GM10248 (cell line): ENCODE data around the gene NRP2.

Source experiments
- CTCF ChIA-PET: fragments of 300-600 bp; sonication (Branson Sonifier 250); formaldehyde crosslinking; extraction: SDS; loops from one replicate; lab custom pipeline; 2021; ENCODE audit warnings: antibody characterized with exemption; lab: Yijun Ruan, JAX
- POLR2A ChIA-PET: fragments of 350-650 bp; sonication (Branson Sonifier 250); formaldehyde crosslinking; extraction: SDS; loops from one replicate; lab custom pipeline; 2020; ENCODE audit warnings: antibody characterized with exemption; lab: Yijun Ruan, JAX
- DNase-seq: peaks from one replicate; pipeline ENCODE4 v3.0.0; 2012; ENCODE audit errors: extremely low spot score
- TF ChIP-seq, protein P1 (sequence below): IDR thresholded peaks from 2 replicates; pipeline ENCODE4 v1.5.1; 2012; ENCODE audit warnings: mild to moderate bottlenecking, low read depth; ENCODE audit errors: extremely low read depth, missing control alignments, control extremely low read depth

NRP2 gene

GRCh38 chr2:205765151-205765550 lies 82.8 kb downstream of the NRP2 start:
- no peak for DNase-seq
- TF ChIP-seq, protein P1, sequence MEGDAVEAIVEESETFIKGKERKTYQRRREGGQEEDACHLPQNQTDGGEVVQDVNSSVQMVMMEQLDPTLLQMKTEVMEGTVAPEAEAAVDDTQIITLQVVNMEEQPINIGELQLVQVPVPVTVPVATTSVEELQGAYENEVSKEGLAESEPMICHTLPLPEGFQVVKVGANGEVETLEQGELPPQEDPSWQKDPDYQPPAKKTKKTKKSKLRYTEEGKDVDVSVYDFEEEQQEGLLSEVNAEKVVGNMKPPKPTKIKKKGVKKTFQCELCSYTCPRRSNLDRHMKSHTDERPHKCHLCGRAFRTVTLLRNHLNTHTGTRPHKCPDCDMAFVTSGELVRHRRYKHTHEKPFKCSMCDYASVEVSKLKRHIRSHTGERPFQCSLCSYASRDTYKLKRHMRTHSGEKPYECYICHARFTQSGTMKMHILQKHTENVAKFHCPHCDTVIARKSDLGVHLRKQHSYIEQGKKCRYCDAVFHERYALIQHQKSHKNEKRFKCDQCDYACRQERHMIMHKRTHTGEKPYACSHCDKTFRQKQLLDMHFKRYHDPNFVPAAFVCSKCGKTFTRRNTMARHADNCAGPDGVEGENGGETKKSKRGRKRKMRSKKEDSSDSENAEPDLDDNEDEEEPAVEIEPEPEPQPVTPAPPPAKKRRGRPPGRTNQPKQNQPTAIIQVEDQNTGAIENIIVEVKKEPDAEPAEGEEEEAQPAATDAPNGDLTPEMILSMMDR = no peak
- ChIA-PET CTCF (interaction anchor here (1.1 to 1.6 kb wide), 2 partner anchors 9 to 10 kb away, joined by 3 to 4 read pairs; no protein-coding TSS in a partner anchor), POLR2A (no interaction called here)

DNA sequence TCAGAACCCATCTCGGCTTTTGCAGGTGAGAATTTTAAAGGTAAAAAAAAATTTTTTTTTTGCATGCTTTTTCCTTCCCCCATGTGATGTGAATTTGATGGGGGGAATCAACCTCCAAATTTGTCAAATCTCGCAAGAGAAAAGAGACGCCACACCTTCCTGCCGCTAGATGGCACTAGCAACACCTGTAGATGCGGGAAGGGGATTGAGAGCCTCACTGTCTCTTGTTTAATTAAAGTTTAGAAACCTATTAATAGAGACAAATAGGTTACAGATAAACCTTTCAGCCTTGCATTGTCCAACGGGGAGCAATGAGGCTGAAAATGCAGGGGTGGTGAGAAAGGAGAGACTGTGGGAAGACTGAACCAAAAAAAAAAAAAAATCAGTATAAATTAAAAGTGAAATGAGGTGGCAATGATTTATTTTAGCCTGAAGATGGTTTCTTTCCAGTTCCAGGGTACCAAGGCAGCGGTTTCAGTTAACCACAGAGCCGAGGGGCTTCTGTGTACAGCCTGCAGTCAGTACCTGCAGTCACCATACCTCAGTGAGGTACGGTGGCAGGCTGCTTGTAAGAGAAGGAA lies 84.6 kb downstream of the NRP2 start:
- CTCF ChIA-PET = interaction anchor here (0.9 to 1.7 kb wide), 3 partner anchors 8 to 11 kb away, joined by 3 to 6 read pairs (median 5); no protein-coding TSS in a partner anchor
- POLR2A ChIA-PET = no interaction called here
- peak; percentile 62 for DNase-seq
- TF ChIP-seq, protein P1 = peak; percentile 86

- ChIA-PET POLR2A (no interaction called here), CTCF (interaction anchor here (0.9 to 1.7 kb wide), 4 partner anchors 9 to 143 kb away, joined by 3 to 6 read pairs (median 4); no protein-coding TSS in a partner anchor)
- DNase-seq = no peak
- TF ChIP-seq, protein P1 = no peak
These were observed 85.3 kb downstream of the NRP2 start for GRCh38 chr2:205767617-205768016.

DNA sequence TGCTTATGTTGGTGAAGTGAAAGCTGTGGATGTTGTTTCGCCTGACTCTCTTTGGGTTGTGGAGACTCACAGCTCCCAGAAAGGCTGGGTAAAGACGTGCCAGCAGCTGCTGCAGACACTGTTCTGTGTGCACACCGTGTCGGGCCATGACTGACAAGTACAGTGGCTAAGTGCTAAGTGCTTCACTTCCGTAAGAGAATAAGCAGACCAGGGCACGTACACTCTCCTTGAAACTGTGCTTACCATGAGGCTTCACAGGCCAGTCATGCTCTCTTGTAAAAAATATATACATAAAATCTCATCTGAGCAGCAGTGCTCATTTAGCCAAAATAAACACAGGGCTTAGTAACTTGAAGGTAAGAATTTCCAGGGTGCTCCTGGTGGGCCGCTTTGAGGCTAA lies 86.0 kb downstream of the NRP2 start:
- ChIA-PET CTCF (interaction anchor here (0.7 to 1.7 kb wide), 4 partner anchors 8 to 142 kb away, joined by 3 to 6 read pairs (median 4); no protein-coding TSS in a partner anchor), POLR2A (no interaction called here)
- TF ChIP-seq, protein P1 = no peak
- no peak for DNase-seq

GRCh38 chr2:205768815-205769494 lies 86.7 kb downstream of the NRP2 start:
- TF ChIP-seq, protein P1 = no peak
- CTCF ChIA-PET = interaction anchor here (0.7 to 1.7 kb wide), 4 partner anchors 8 to 142 kb away, joined by 3 to 6 read pairs (median 4); no protein-coding TSS in a partner anchor
- DNase-seq = no peak
- POLR2A ChIA-PET = no interaction called here

DNA sequence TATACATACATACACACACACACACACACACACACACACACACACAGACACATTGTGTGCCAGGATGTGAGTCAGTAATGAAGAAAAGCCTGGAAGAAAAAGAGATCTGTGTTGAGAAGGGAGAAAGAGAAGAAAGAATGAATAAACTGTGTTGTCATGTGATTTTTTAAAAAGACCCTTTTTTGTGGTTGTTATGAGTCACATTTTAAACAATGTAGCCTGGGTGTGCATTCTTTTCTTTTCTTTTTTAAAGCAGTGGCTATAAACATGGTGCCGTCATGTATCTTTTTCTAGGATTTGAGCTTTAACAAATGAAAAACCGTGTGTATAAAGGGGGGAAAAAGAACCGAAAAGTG lies 87.2 kb downstream of the NRP2 start:
- TF ChIP-seq, protein P1 = no peak
- POLR2A ChIA-PET = interaction anchor here (0.5 kb wide), 1 partner anchor 392 kb away, joined by 3 read pairs; no protein-coding TSS in a partner anchor
- no peak for DNase-seq
- CTCF ChIA-PET = no interaction called here
